HepG2 (cell line): ENCODE results near the gene RPA4. TPM values are rescaled to one million over a fixed set of nuclear protein-coding genes. Genes with fewer than 3 reads are reported as not detected.

Experiments used
- ATAC-seq: fragments of 200-7000 bp; cut with Tn5 transposase; 3 replicates; pipeline ENCODE4 v1.9.1; 2020; ENCODE audit warnings: mild to moderate bottlenecking, moderate library complexity
- BruUV-seq: library from RNA; stranded (reverse); fragments of 400-500 nt; replicated peaks from 2 replicates; lab custom pipeline; 2021; lab: Mats Ljungman, UMichigan
- CTCF ChIA-PET: fragments of 300-600 bp; formaldehyde crosslinking; extraction: SDS; loops from one replicate; lab custom pipeline; 2021; ENCODE audit warnings: low total read pairs, inconsistent platforms, low intra/inter-chr PET ratio; lab: Yijun Ruan, JAX
- POLR2A ChIA-PET: fragments of 350-600 bp; sonication (Branson Sonifier 250); formaldehyde crosslinking; loops from one replicate; lab custom pipeline; 2020; ENCODE audit warnings: antibody characterized with exemption, inconsistent platforms; lab: Yijun Ruan, JAX
- DNase-seq: peaks from one replicate; pipeline ENCODE4 v3.0.0-alpha.2; 2015; ENCODE audit warnings: low spot score
- FAIRE-seq: peaks from 3 replicates; lab custom pipeline; 2011; peaks lifted over from hg19 to GRCh38; lab: Jason Lieb, UNC
- H2AFZ ChIP-seq: one replicate; pipeline ENCODE4 v1.6.1; 2011; ENCODE audit warnings: low read length, inconsistent platforms
- H3K27ac ChIP-seq: fragments of 300-600 bp; 3 replicates; pipeline ENCODE4 v1.8.0; 2011; ENCODE audit warnings: mixed run types, mild to moderate bottlenecking, mixed read lengths, low read length, inconsistent platforms; ENCODE audit not compliant: insufficient read depth; ENCODE audit errors: extremely low read length
- H3K27me3 ChIP-seq, 2 experiments: fragments of 200-600 bp in 1 of 2; 2 replicates in 1 of 2; 3 replicates in 1 of 2; pipeline versions ENCODE4 v1.6.0 to v1.8.0; 2011; ENCODE audit warnings: low read length in 2 of 2, mild to moderate bottlenecking in 2 of 2, moderate library complexity in 2 of 2, inconsistent platforms in 1 of 2; ENCODE audit not compliant: insufficient read depth in 2 of 2, control insufficient read depth in 1 of 2
- H3K36me3 ChIP-seq, 2 experiments: fragments of 200-600 bp in 1 of 2; replicated peaks in 1 of 2; 2 replicates in 1 of 2; 3 replicates in 1 of 2; pipeline versions ENCODE4 v1.5.1 to v1.8.0; 2011; ENCODE audit warnings: low read length in 2 of 2, inconsistent platforms in 1 of 2; ENCODE audit not compliant: insufficient read depth in 2 of 2, control insufficient read depth in 1 of 2
- H3K4me1 ChIP-seq: 2 replicates; pipeline ENCODE4 v1.5.1; 2012; ENCODE audit warnings: low read length, inconsistent platforms; ENCODE audit not compliant: insufficient read depth
- H3K4me2 ChIP-seq: 2 replicates; pipeline ENCODE4 v1.6.0; 2011; ENCODE audit warnings: low read depth, low read length, inconsistent platforms
- H3K4me3 ChIP-seq, 3 experiments: fragments of 200-600 bp in 1 of 3; sonication (generic), shearing (Covaris generic) in 1 of 3; replicated peaks in 1 of 3; 2 replicates each; pipeline ENCODE4 v1.5.1; 2011 to 2016; ENCODE audit warnings: low read length in 3 of 3, inconsistent platforms in 2 of 3, low read depth in 2 of 3, mild to moderate bottlenecking in 2 of 3, control low read depth in 1 of 3, mixed read lengths in 1 of 3; ENCODE audit not compliant: insufficient read depth in 1 of 3
- H3K79me2 ChIP-seq: one replicate; pipeline ENCODE4 v1.6.1; 2011; ENCODE audit warnings: low read length, inconsistent platforms; ENCODE audit not compliant: insufficient read depth
- H3K9ac ChIP-seq: 2 replicates; pipeline ENCODE4 v1.6.0; 2011; ENCODE audit warnings: mild to moderate bottlenecking, low read depth, low read length, inconsistent platforms; ENCODE audit not compliant: insufficient read depth
- H3K9me3 ChIP-seq: 2 replicates; pipeline ENCODE4 v1.5.1; 2012; ENCODE audit warnings: mild to moderate bottlenecking, low read length
- H4K20me1 ChIP-seq: 2 replicates; pipeline ENCODE4 v1.6.0; 2011; ENCODE audit warnings: inconsistent platforms, mild to moderate bottlenecking, low read length, moderate library complexity; ENCODE audit not compliant: insufficient read depth
- GPN1 ChIP-seq: sonication (generic); formaldehyde crosslinking; IDR thresholded peaks from 2 replicates; pipeline ENCODE4 v1.5.1; 2020; ENCODE audit warnings: missing genetic modification reagents, borderline replicate concordance
- HHEX ChIP-seq: IDR thresholded peaks from 2 replicates; pipeline ENCODE4 v1.6.1; 2016; ENCODE audit warnings: control low read depth
- HNRNPK ChIP-seq: fragments of 200-400 bp; formaldehyde crosslinking; IDR thresholded peaks from 2 replicates; pipeline ENCODE4 v1.6.1; 2018; ENCODE audit warnings: low read length, low read depth, moderate library complexity, mild to moderate bottlenecking; ENCODE audit not compliant: poor library complexity, severe bottlenecking
- MED1 ChIP-seq: sonication (generic); formaldehyde crosslinking; IDR thresholded peaks from 2 replicates; pipeline ENCODE4 v1.4.0; 2020; ENCODE audit warnings: missing genetic modification reagents
- NKX3-1 ChIP-seq: sonication (generic); formaldehyde crosslinking; IDR thresholded peaks from 2 replicates; pipeline ENCODE4 v1.5.0; 2020; ENCODE audit warnings: missing genetic modification reagents
- POLR2G ChIP-seq: fragments of 200-400 bp; formaldehyde crosslinking; IDR thresholded peaks from 2 replicates; pipeline ENCODE4 v1.6.1; 2018; ENCODE audit warnings: mild to moderate bottlenecking, low read depth, low read length, moderate library complexity
- PRPF4 ChIP-seq: fragments of 200-400 bp; formaldehyde crosslinking; IDR thresholded peaks from 2 replicates; pipeline ENCODE4 v1.6.1; 2016; ENCODE audit warnings: low read length, low read depth; ENCODE audit not compliant: poor library complexity, severe bottlenecking
- RNF219 ChIP-seq: sonication (generic); formaldehyde crosslinking; IDR thresholded peaks from 2 replicates; pipeline ENCODE4 v1.5.0; 2020; ENCODE audit warnings: mild to moderate bottlenecking, missing genetic modification reagents
- SMAD3 ChIP-seq: sonication (generic); formaldehyde crosslinking; IDR thresholded peaks from 2 replicates; pipeline ENCODE4 v1.4.0; 2020; ENCODE audit warnings: missing genetic modification reagents
- THYN1 ChIP-seq: sonication (generic); formaldehyde crosslinking; IDR thresholded peaks from 2 replicates; pipeline ENCODE4 v1.8.1; 2023; ENCODE audit warnings: low read depth, mild to moderate bottlenecking, moderate library complexity, missing genetic modification reagents, borderline replicate concordance
- XRCC5 ChIP-seq: fragments of 200-400 bp; formaldehyde crosslinking; optimal IDR thresholded peaks from 2 replicates; pipeline ENCODE3; 2017; ENCODE audit warnings: mild to moderate bottlenecking, low read length
- ZNF180 ChIP-seq: sonication (generic); formaldehyde crosslinking; IDR thresholded peaks from 2 replicates; pipeline ENCODE4 v1.4.0; 2020; ENCODE audit warnings: low read depth, missing genetic modification reagents, borderline replicate concordance
- ZNF317 ChIP-seq: sonication (generic); formaldehyde crosslinking; IDR thresholded peaks from 2 replicates; pipeline ENCODE4 v1.5.0; 2020; ENCODE audit warnings: mild to moderate bottlenecking, missing genetic modification reagents
- ZNF615 ChIP-seq: sonication (generic); formaldehyde crosslinking; IDR thresholded peaks from 2 replicates; pipeline ENCODE4 v1.5.0; 2020; ENCODE audit warnings: mild to moderate bottlenecking, missing genetic modification reagents, borderline replicate concordance
- ZNF687 ChIP-seq: sonication (generic); formaldehyde crosslinking; IDR thresholded peaks from 2 replicates; pipeline ENCODE4 v1.5.1; 2020; ENCODE audit warnings: mild to moderate bottlenecking, missing genetic modification reagents, moderate library complexity
- WGBS: methylation state at CpG from one replicate; pipeline ENCODE4 v1.1.6; 2017; ENCODE audit warnings: low lambda C conversion rate; 5-methylcytosine and 5-hydroxymethylcytosine counted together
- in situ Hi-C: cut with HindIII; loops from 2 replicates; pipeline ENCODE4 v1.10.0; 2017; ENCODE audit warnings: low pct_unique_long_range_greater_than_20kb; ENCODE audit not compliant: extremely low pct_ligation_motif_present
- intact Hi-C: fragments of 100-400 bp; cut with micrococcal nuclease; formaldehyde crosslinking; loops from one replicate; pipeline ENCODE4 v1.10.0; 2022; ENCODE audit not compliant: unreplicated experiment
- polyA plus RNA-seq, 8 experiments: library from polyadenylated mRNA; depleted of rRNA in 3 of 8; stranded (reverse) in 7 of 8; unstranded in 1 of 8; fragments of >200 nt; fragmentation: Illumina TruSeq in 4 of 8; extraction: Trizol in 4 of 8; gene quantifications; 2 replicates each; pipeline versions ENCODE4 v1.2.1 to v1.2.3, GENCODE V29; 2011 to 2016; ENCODE audit warnings: low read depth in 4 of 8, missing spikeins in 1 of 8, mixed read lengths in 1 of 8; ENCODE audit not compliant: insufficient read depth in 1 of 8
- total RNA-seq, 5 experiments: library from RNA; depleted of rRNA; stranded (reverse); fragments of >200 nt; fragmentation: Illumina TruSeq; extraction: Trizol; gene quantifications; 2 replicates each; pipeline ENCODE4 v1.2.3, GENCODE V29; 2016; ENCODE audit warnings: low read depth in 1 of 5
- TF ChIP-seq, protein P1 (sequence below): sonication (generic); formaldehyde crosslinking; IDR thresholded peaks from 2 replicates; pipeline ENCODE4 v1.8.1; 2023; ENCODE audit warnings: mild to moderate bottlenecking, missing genetic modification reagents
- TF ChIP-seq, protein P2 (sequence below): sonication (generic); formaldehyde crosslinking; IDR thresholded peaks from 2 replicates; pipeline ENCODE4 v1.8.0; 2022; ENCODE audit warnings: missing genetic modification reagents, mild to moderate bottlenecking, inconsistent platforms, borderline replicate concordance

The RPA4 gene
- total and polyA plus RNA-seq, 2 of the 13 experiments (the other 11 are each of a cell fraction or from before 2014, with no cell fraction given), result 0.38 TPM; not detected in 1

GRCh38 chrX:96924581-96924980 lies 40.9 kb downstream of the RPA4 start:
- CTCF ChIA-PET, result no interaction called here
- no peaks in the 10 kb centered on the region for H3K79me2 ChIP-seq
- H3K36me3 ChIP-seq, result no peaks in the 10 kb centered on the region
- H3K4me3 ChIP-seq, result no peak overlapping the region
- no peak overlapping the region for H3K27ac ChIP-seq
- DNase-seq, result no peak
- no peaks in the 10 kb centered on the region for H3K27me3 ChIP-seq
- no peaks in the 10 kb centered on the region for H3K9me3 ChIP-seq
- BruUV-seq, result no TSS peak
- H3K4me2 ChIP-seq, result no peak overlapping the region
- POLR2A ChIA-PET, result no interaction called here
- TF ChIP-seq XRCC5, result no peak
- TF ChIP-seq ZNF615, result no peak
- TF ChIP-seq ZNF180 (CRISPR knock-in tag), result no peak
- TF ChIP-seq NKX3-1 (CRISPR knock-in tag), result no peak
- no peak for TF ChIP-seq SMAD3 (CRISPR knock-in tag)
- no peak for TF ChIP-seq HHEX (CRISPR knock-in tag)
- TF ChIP-seq, protein P1, sequence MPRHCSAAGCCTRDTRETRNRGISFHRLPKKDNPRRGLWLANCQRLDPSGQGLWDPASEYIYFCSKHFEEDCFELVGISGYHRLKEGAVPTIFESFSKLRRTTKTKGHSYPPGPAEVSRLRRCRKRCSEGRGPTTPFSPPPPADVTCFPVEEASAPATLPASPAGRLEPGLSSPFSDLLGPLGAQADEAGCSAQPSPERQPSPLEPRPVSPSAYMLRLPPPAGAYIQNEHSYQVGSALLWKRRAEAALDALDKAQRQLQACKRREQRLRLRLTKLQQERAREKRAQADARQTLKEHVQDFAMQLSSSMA (CRISPR knock-in tag), result no peak
- TF ChIP-seq THYN1 (CRISPR knock-in tag), result no peak
- TF ChIP-seq RNF219 (CRISPR knock-in tag), result no peak
- TF ChIP-seq HNRNPK, result no peak
- TF ChIP-seq, protein P2, sequence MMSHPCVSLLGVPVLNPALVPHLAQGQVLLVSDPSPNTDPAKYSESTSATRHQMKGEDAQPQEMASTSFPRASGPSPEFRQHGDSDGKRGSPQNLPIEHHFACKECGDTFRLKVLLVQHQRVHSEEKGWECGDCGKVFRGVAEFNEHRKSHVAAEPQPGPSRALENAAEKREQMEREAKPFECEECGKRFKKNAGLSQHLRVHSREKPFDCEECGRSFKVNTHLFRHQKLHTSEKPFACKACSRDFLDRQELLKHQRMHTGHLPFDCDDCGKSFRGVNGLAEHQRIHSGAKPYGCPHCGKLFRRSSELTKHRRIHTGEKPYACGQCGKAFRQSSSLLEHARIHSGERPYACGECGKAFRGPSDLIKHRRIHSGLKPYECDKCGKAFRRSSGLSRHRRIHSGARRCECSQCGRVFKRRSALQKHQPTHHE (CRISPR knock-in tag), result no peak
- TF ChIP-seq ZNF687, result no peak
- TF ChIP-seq PRPF4, result no peak
- TF ChIP-seq MED1, result no peak
- TF ChIP-seq POLR2G, result no peak
- no peak for TF ChIP-seq ZNF317 (CRISPR knock-in tag)
- TF ChIP-seq GPN1, result no peak
- H2AFZ ChIP-seq, result no peak overlapping the region
- no peaks in the 10 kb centered on the region for H3K4me1 ChIP-seq
- no peaks in the 10 kb centered on the region for H4K20me1 ChIP-seq
- WGBS, result 96% methylated on average over 3 of the region's 3 CpGs
- H3K9ac ChIP-seq, result no peak overlapping the region
- in situ Hi-C loops, result no loop called here
- intact Hi-C loops, result no loop called here
- no peak for FAIRE-seq
- no peak for ATAC-seq
